Measurements from ENCODE around the gene GTF2F1.
"Not testable (repeated sequence)": the region's sequence is repeated elsewhere in the genome, so short reads cannot be mapped to it uniquely, and the experiment has no call there.

The GTF2F1 gene, protein sequence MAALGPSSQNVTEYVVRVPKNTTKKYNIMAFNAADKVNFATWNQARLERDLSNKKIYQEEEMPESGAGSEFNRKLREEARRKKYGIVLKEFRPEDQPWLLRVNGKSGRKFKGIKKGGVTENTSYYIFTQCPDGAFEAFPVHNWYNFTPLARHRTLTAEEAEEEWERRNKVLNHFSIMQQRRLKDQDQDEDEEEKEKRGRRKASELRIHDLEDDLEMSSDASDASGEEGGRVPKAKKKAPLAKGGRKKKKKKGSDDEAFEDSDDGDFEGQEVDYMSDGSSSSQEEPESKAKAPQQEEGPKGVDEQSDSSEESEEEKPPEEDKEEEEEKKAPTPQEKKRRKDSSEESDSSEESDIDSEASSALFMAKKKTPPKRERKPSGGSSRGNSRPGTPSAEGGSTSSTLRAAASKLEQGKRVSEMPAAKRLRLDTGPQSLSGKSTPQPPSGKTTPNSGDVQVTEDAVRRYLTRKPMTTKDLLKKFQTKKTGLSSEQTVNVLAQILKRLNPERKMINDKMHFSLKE

DNA sequence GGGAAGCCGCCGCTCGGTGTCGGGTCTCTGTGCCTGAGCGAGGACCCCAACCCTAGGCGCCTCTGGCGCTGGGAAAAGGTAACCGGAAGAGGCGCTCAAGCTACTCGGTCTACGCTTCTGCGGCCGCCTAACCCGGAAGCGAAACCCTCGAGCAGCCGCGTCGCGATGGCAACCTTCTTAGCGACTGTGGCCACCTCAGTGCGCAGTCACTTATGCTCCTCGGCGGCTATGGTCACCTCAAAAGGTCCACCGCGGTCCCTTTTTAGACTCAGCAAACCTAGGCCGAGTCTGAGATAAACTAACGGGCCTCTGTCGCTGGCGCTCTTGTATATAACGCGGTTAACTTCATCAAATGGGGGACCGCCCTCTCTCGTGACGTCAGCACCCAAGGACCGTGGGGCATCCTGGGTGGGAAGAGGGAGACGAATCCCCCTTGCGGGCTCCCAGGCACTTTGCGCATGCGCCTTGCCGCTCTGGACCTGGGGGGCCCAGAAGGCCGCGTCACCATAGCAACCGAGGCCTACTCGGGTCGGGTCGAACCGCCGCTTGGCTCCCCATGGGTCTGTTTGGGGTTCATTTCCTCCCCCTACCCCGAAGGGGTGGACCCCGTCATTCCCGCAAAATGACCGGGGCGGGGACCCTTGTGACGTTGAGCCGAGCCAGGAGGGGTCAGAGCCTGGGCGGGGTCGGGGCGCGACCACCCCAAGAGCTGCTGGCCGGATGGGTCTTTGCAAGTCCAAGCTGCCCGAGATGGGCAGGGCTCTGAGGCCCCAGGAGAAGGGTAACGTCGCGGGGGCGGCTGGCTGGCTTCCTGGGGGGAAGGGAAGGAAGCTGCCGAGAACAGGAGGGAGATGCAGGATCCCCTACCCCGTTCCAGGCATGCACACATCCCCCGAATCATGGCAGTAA, at the start of gene GTF2F1:
TSS of gene GTF2F1 (minus strand) at position 91 of the 909 bp plus-strand sequence. CDS start 169 bp downstream, outside the sequence.
- Histone ChIP-seq H3K27me3 (ENCODE audit: control insufficient read depth, insufficient read depth, low read length) (no peaks in the 10 kb centered on the region), H3K4me1 (ENCODE audit: control insufficient read depth, insufficient read depth, low read length) (peaks cover 12% of the 10 kb centered on the region), H3K4me3 (ENCODE audit: low read length) (peak within 1 kb of the TSS; percentile 91), H3K9ac (ENCODE audit: low read length) (peak within 1 kb of the TSS; percentile 88), H3K36me3 (ENCODE audit: control insufficient read depth, insufficient read depth, low read length) (peaks cover 7% of the 10 kb centered on the region), H3K27ac (ENCODE audit: low read depth, low read length) (peak within 1 kb of the TSS; percentile 100)

GRCh38 chr19:6442087-6442688, 49.2 kb upstream of the GTF2F1 start:
- no peak overlapping the region for H3K4me3 ChIP-seq (ENCODE audit: low read length)
- no peaks in the 10 kb centered on the region for H3K27me3 ChIP-seq (ENCODE audit: control insufficient read depth, insufficient read depth, low read length)
- no peaks in the 10 kb centered on the region for H3K4me1 ChIP-seq (ENCODE audit: control insufficient read depth, insufficient read depth, low read length)
- H3K36me3 ChIP-seq (ENCODE audit: control insufficient read depth, insufficient read depth, low read length): peaks cover 2% of the 10 kb centered on the region
- no peak overlapping the region for H3K9ac ChIP-seq (ENCODE audit: low read length)
- H3K27ac ChIP-seq (ENCODE audit: low read depth, low read length): no peak overlapping the region

GRCh38 chr19:6440905-6441304, 47.9 kb upstream of the GTF2F1 start:
- H3K36me3 ChIP-seq (ENCODE audit: control insufficient read depth, insufficient read depth, low read length): peaks cover 2% of the 10 kb centered on the region
- H3K27me3 ChIP-seq (ENCODE audit: control insufficient read depth, insufficient read depth, low read length): no peaks in the 10 kb centered on the region
- no peak overlapping the region for H3K4me3 ChIP-seq (ENCODE audit: low read length)
- H3K9ac ChIP-seq (ENCODE audit: low read length): no peak overlapping the region
- H3K4me1 ChIP-seq (ENCODE audit: control insufficient read depth, insufficient read depth, low read length): no peaks in the 10 kb centered on the region
- no peak overlapping the region for H3K27ac ChIP-seq (ENCODE audit: low read depth, low read length)

GRCh38 chr19:6439743-6440142, 46.8 kb upstream of the GTF2F1 start:
- H3K9ac ChIP-seq (ENCODE audit: low read length): no peak overlapping the region
- H3K27me3 ChIP-seq (ENCODE audit: control insufficient read depth, insufficient read depth, low read length): no peaks in the 10 kb centered on the region

DNA sequence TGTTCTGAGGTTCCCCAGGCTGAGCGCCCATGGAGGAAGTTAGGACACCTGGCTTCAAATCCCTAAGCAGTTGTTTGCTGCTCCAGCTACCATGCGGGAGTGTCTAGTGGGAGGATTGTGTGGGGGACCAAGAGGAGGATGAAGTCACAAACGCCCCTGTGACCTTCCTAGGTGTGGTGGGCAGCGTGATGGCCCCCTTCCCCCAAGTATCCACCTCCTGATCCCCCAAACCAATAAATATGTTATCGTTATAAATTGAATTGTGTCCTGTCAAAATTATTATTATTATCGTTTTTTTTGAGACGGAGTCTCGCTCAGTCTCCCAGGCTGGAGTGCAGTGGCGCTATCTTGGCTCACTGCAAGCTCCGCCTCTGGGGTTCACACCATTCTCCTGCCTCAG, 40.7 kb upstream of the GTF2F1 start, which contains the start of gene SLC25A41:
TSS of gene SLC25A41 (minus strand) at position 101 of the 400 bp plus-strand sequence. CDS start at position 31, 70 bp downstream.
- H3K4me3 ChIP-seq (ENCODE audit: low read length): no peak within 1 kb of the TSS
- H3K27ac ChIP-seq (ENCODE audit: low read depth, low read length): no peak within 1 kb of the TSS
- H3K4me1 ChIP-seq (ENCODE audit: control insufficient read depth, insufficient read depth, low read length): no peaks in the 10 kb centered on the region
- no peak within 1 kb of the TSS for H3K9ac ChIP-seq (ENCODE audit: low read length)
- no peaks in the 10 kb centered on the region for H3K36me3 ChIP-seq (ENCODE audit: control insufficient read depth, insufficient read depth, low read length)
- no peaks in the 10 kb centered on the region for H3K27me3 ChIP-seq (ENCODE audit: control insufficient read depth, insufficient read depth, low read length)

More at GRCh38 chr19:6439743-6440142, 46.8 kb upstream of the GTF2F1 start:
- H3K4me3 ChIP-seq (ENCODE audit: low read length): no peak overlapping the region
- peaks cover 2% of the 10 kb centered on the region for H3K36me3 ChIP-seq (ENCODE audit: control insufficient read depth, insufficient read depth, low read length)
- no peaks in the 10 kb centered on the region for H3K4me1 ChIP-seq (ENCODE audit: control insufficient read depth, insufficient read depth, low read length)
- no peak overlapping the region for H3K27ac ChIP-seq (ENCODE audit: low read depth, low read length)

- Histone ChIP-seq H3K27me3 (ENCODE audit: control insufficient read depth, insufficient read depth, low read length) (no peaks in the 10 kb centered on the region), H3K4me3 (ENCODE audit: low read length) (no peak overlapping the region), H3K27ac (ENCODE audit: low read depth, low read length) (no peak overlapping the region), H3K9ac (ENCODE audit: low read length) (no peak overlapping the region), H3K36me3 (ENCODE audit: control insufficient read depth, insufficient read depth, low read length) (no peaks in the 10 kb centered on the region), H3K4me1 (ENCODE audit: control insufficient read depth, insufficient read depth, low read length) (no peaks in the 10 kb centered on the region)
Observed at GRCh38 chr19:6433165-6433564, 40.2 kb upstream of the GTF2F1 start.

GRCh38 chr19:6431891-6432290, 38.9 kb upstream of the GTF2F1 start:
- H3K27ac ChIP-seq (ENCODE audit: low read depth, low read length): no peak overlapping the region
- no peak overlapping the region for H3K4me3 ChIP-seq (ENCODE audit: low read length)
- H3K27me3 ChIP-seq (ENCODE audit: control insufficient read depth, insufficient read depth, low read length): no peaks in the 10 kb centered on the region
- H3K36me3 ChIP-seq (ENCODE audit: control insufficient read depth, insufficient read depth, low read length): no peaks in the 10 kb centered on the region
- H3K4me1 ChIP-seq (ENCODE audit: control insufficient read depth, insufficient read depth, low read length): no peaks in the 10 kb centered on the region
- no peak overlapping the region for H3K9ac ChIP-seq (ENCODE audit: low read length)

GRCh38 chr19:6429419-6430221, 36.7 kb upstream of the GTF2F1 start:
- H3K27me3 ChIP-seq (ENCODE audit: control insufficient read depth, insufficient read depth, low read length): no peaks in the 10 kb centered on the region
- H3K4me3 ChIP-seq (ENCODE audit: low read length): no peak overlapping the region
- no peak overlapping the region for H3K9ac ChIP-seq (ENCODE audit: low read length)
- H3K4me1 ChIP-seq (ENCODE audit: control insufficient read depth, insufficient read depth, low read length): no peaks in the 10 kb centered on the region
- no peak overlapping the region for H3K27ac ChIP-seq (ENCODE audit: low read depth, low read length)
- H3K36me3 ChIP-seq (ENCODE audit: control insufficient read depth, insufficient read depth, low read length): no peaks in the 10 kb centered on the region

- not testable (repeated sequence) for H3K27ac ChIP-seq (ENCODE audit: low read depth, low read length); H3K27me3 ChIP-seq (ENCODE audit: control insufficient read depth, insufficient read depth, low read length); H3K36me3 ChIP-seq (ENCODE audit: control insufficient read depth, insufficient read depth, low read length); H3K4me3 ChIP-seq (ENCODE audit: low read length); H3K9ac ChIP-seq (ENCODE audit: low read length); H3K4me1 ChIP-seq (ENCODE audit: control insufficient read depth, insufficient read depth, low read length)
Observed at GRCh38 chr19:6428692-6429418, 35.9 kb upstream of the GTF2F1 start.

DNA sequence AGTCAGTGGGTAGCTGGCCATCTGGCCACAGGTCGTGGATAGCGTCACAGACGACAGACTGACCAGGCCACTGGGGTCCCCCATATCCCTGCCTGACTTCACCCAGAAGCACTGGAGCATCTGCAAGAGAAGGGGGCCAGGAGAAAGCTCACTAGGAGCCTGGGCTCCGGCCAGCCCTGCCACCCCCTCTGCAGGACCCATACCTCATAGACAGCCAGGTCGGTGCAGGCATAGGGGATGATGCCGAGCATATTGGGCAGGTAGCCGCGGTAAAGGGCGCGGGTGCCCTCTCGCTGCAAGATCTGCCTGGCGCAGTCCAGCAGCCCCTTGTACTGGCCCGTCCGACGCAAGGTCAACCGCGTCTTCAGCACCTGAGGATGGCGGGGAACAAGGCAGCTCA, 34.2 kb upstream of the GTF2F1 start:
- Histone ChIP-seq H3K27ac (ENCODE audit: low read depth, low read length) (no peak overlapping the region), H3K4me1 (ENCODE audit: control insufficient read depth, insufficient read depth, low read length) (peaks cover 7% of the 10 kb centered on the region), H3K27me3 (ENCODE audit: control insufficient read depth, insufficient read depth, low read length) (no peaks in the 10 kb centered on the region), H3K9ac (ENCODE audit: low read length) (no peak overlapping the region), H3K4me3 (ENCODE audit: low read length) (no peak overlapping the region), H3K36me3 (ENCODE audit: control insufficient read depth, insufficient read depth, low read length) (no peaks in the 10 kb centered on the region)
